Lower leg skin (tissue), 3 donors: ENCODE data around the gene PRR9.

ENCODE experiments used
- CTCF ChIP-seq, 3 donors: fragments of 450-650 bp; IDR thresholded peaks; one replicate each; pipeline ENCODE4 v1.5.1; 2016; ENCODE audit warnings: antibody characterized with exemption in 3 of 3, mild to moderate bottlenecking in 3 of 3, moderate library complexity in 2 of 3
- POLR2A ChIP-seq, 2 donors: fragments of 450-650 bp; IDR thresholded peaks; one replicate each; pipeline ENCODE4 v1.6.1; 2016 to 2017; ENCODE audit warnings: antibody characterized with exemption in 2 of 2, mild to moderate bottlenecking in 1 of 2, moderate library complexity in 1 of 2

GRCh38 chr1:153262462-153263157, 45.2 kb downstream of the PRR9 start:
- TF ChIP-seq POLR2A (IDR thresholded peaks at IDR 0.05) (no peak), CTCF (IDR thresholded peaks at IDR 0.05) (no peak)
